GM23248 (cell line): ENCODE results near the gene SLC25A21. TPM values are rescaled to one million over a fixed set of nuclear protein-coding genes. Genes with fewer than 3 reads are reported as not detected.

Experiments
- DNase-seq: peaks from one replicate; pipeline ENCODE4 v3.0.0-alpha.2; 2015
- H2AFZ ChIP-seq: fragments of 200-600 bp; sonication (generic); 2 replicates; pipeline ENCODE4 v1.6.1; 2016; ENCODE audit warnings: antibody characterized with exemption
- H3F3A ChIP-seq: fragments of 200-600 bp; sonication (generic); 2 replicates; pipeline ENCODE4 v1.6.1; 2016; ENCODE audit warnings: mild to moderate bottlenecking, antibody characterized with exemption, mixed run types; ENCODE audit not compliant: insufficient read depth
- H3K27ac ChIP-seq: fragments of 200-600 bp; sonication (generic); 2 replicates; pipeline ENCODE4 v1.5.1; 2016; ENCODE audit warnings: mild to moderate bottlenecking
- H3K27me3 ChIP-seq: fragments of 200-600 bp; sonication (generic); replicated peaks from 2 replicates; pipeline ENCODE4 v1.6.1; 2016; ENCODE audit warnings: mild to moderate bottlenecking; ENCODE audit not compliant: insufficient read depth
- H3K36me3 ChIP-seq: fragments of 200-600 bp; sonication (generic); 2 replicates; pipeline ENCODE4 v1.6.1; 2016; ENCODE audit warnings: low read depth, mild to moderate bottlenecking
- H3K4me1 ChIP-seq: fragments of 200-600 bp; sonication (generic); 2 replicates; pipeline ENCODE4 v1.6.1; 2016; ENCODE audit warnings: mild to moderate bottlenecking; ENCODE audit not compliant: insufficient read depth
- H3K4me2 ChIP-seq: fragments of 200-600 bp; sonication (generic); one replicate; pipeline ENCODE4 v1.6.1; 2016; ENCODE audit warnings: mild to moderate bottlenecking; ENCODE audit not compliant: unreplicated experiment
- H3K4me3 ChIP-seq: fragments of 200-600 bp; sonication (generic); 2 replicates; pipeline ENCODE4 v1.5.1; 2016; ENCODE audit warnings: mild to moderate bottlenecking
- H3K79me2 ChIP-seq: fragments of 200-600 bp; sonication (generic); 2 replicates; pipeline ENCODE4 v1.6.1; 2016; ENCODE audit warnings: mild to moderate bottlenecking; ENCODE audit not compliant: insufficient read depth
- H3K9ac ChIP-seq: fragments of 200-600 bp; sonication (generic); 2 replicates; pipeline ENCODE4 v1.6.1; 2016; ENCODE audit warnings: mild to moderate bottlenecking
- H3K9me2 ChIP-seq: fragments of 200-600 bp; sonication (generic); 2 replicates; pipeline ENCODE4 v1.6.1; 2016; ENCODE audit warnings: mixed run types, mild to moderate bottlenecking, moderate library complexity; ENCODE audit not compliant: insufficient read depth
- H3K9me3 ChIP-seq: fragments of 200-600 bp; sonication (generic); one replicate; pipeline ENCODE4 v1.6.1; 2017; ENCODE audit warnings: low read depth
- H4K20me1 ChIP-seq: fragments of 200-600 bp; sonication (generic); 2 replicates; pipeline ENCODE4 v1.6.0; 2016; ENCODE audit not compliant: insufficient read depth
- EZH2 ChIP-seq: fragments of 200-600 bp; sonication (generic); IDR thresholded peaks from 2 replicates; pipeline ENCODE4 v1.6.1; 2018; ENCODE audit warnings: antibody characterized with exemption, mild to moderate bottlenecking; ENCODE audit not compliant: insufficient read depth, poor library complexity, severe bottlenecking
- EZH2phosphoT487 ChIP-seq: fragments of 200-600 bp; sonication (generic); IDR thresholded peaks from 2 replicates; pipeline ENCODE4 v1.6.1; 2018; ENCODE audit warnings: antibody characterized with exemption, moderate library complexity, mild to moderate bottlenecking, low read depth; ENCODE audit not compliant: insufficient read depth
- WGBS, 2 experiments: methylation state at CpG; one replicate each; pipeline ENCODE4 v1.1.6; 2015 to 2017; ENCODE audit warnings: low lambda C conversion rate in 2 of 2, low coverage in 1 of 2; ENCODE audit errors: missing lambda C conversion rate in 2 of 2; 5-methylcytosine and 5-hydroxymethylcytosine counted together
- in situ Hi-C: fragments of 300-500 bp; cut with MboI; formaldehyde crosslinking; loops from 2 replicates; pipeline ENCODE4 v1.15.0; 2020
- polyA plus RNA-seq: library from polyadenylated mRNA; unstranded; fragments of >200 nt; fragmentation: Nextera tagmentation; extraction: Ambion mirVana; gene quantifications from 2 replicates; pipeline ENCODE4 v1.2.1, GENCODE V29; 2016
- total RNA-seq: library from RNA; depleted of rRNA; stranded (reverse); fragments of >200 nt; shearing (Covaris generic); gene quantifications from 2 replicates; pipeline ENCODE4 v1.2.3, GENCODE V29; 2014

The SLC25A21 gene
- total and polyA plus RNA-seq, 2 experiments from 2014 or later: 0.26 TPM; not detected in 1

- TF ChIP-seq EZH2phosphoT487 (no peak), EZH2 (no peak)
- in situ Hi-C loops: no loop called here
- Histone ChIP-seq H3K4me1 (peaks cover 31% of the 10 kb centered on the region), H3K9ac (no peak overlapping the region), H3K27me3 (no peaks in the 10 kb centered on the region), H3K36me3 (no peaks in the 10 kb centered on the region), H3F3A (0 out of 2 replicates have a peak, but pooled peaks cover 9% of the 10 kb centered on the region), H2AFZ (no peak overlapping the region), H3K79me2 (no peaks in the 10 kb centered on the region), H3K27ac (no peak overlapping the region), H4K20me1 (no peaks in the 10 kb centered on the region), H3K9me3 (no peaks in the 10 kb centered on the region), H3K4me3 (no peak overlapping the region), H3K4me2 (peak overlapping the region; percentile 3), H3K9me2 (no peaks in the 10 kb centered on the region)
- peak; percentile 33 for DNase-seq
- whole genome bisulfite sequencing, 2 experiments: 11 to 16% methylated on average over 4 of the region's 4 CpGs
These were observed 174.6 kb downstream of the SLC25A21 start for GRCh38 chr14:36997843-36998242.

GRCh38 chr14:36996857-36997590 lies 175.4 kb downstream of the SLC25A21 start:
- peaks cover 31% of the 10 kb centered on the region for H3K4me1 ChIP-seq
- 0 out of 2 replicates have a peak, but pooled peaks cover 9% of the 10 kb centered on the region for H3F3A ChIP-seq
- H3K9ac ChIP-seq: no peak overlapping the region
- H3K9me2 ChIP-seq: no peaks in the 10 kb centered on the region
- H4K20me1 ChIP-seq: no peaks in the 10 kb centered on the region
- no peak overlapping the region for H2AFZ ChIP-seq
- in situ Hi-C loops: no loop called here
- H3K36me3 ChIP-seq: no peaks in the 10 kb centered on the region
- no peak for DNase-seq
- no peak overlapping the region for H3K27ac ChIP-seq
- peak overlapping the region; percentile 25 for H3K4me2 ChIP-seq
- WGBS, 2 experiments: 26 to 32% methylated on average over 5 of the region's 5 CpGs
- TF ChIP-seq EZH2 (no peak), EZH2phosphoT487 (no peak)
- H3K4me3 ChIP-seq: no peak overlapping the region
- H3K9me3 ChIP-seq: no peaks in the 10 kb centered on the region
- H3K79me2 ChIP-seq: no peaks in the 10 kb centered on the region
- no peaks in the 10 kb centered on the region for H3K27me3 ChIP-seq

DNA sequence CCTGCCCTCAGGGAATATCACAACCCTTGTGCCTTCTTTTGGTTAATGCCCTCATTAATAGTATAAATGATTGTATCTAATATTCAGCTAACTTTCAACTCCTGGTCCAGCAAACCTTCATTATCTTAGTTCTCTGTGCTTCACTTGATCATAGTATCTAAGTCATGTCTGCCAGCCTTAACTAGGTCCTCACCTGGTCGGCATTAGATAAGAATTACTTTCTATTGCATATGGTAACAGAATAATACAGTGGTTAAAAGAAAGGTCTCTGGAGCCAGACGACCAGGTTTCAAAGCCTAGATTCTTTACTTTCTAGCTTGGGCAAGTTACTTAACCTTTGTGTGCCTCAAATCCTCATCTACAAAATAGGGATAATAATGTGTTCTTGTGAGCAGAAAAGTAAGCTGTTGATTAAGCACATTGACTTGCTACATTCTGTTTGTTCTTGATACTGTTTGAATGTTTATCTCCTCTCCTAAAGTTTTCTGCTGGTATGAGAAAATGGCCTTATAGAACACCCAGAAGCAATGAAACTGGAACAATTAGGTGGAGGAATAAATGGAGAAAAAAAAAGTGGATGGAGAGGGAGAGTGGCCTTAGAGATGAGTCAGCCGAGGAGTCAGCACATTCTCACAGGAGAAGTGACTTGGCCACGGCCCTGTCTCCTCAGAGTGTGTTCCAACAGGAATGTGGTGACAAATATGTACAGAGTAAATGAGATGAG lies 176.1 kb downstream of the SLC25A21 start:
- Histone ChIP-seq H2AFZ (no peak overlapping the region), H3K79me2 (no peaks in the 10 kb centered on the region), H3K9me2 (no peaks in the 10 kb centered on the region), H3K9me3 (no peaks in the 10 kb centered on the region), H3K4me1 (peaks cover 31% of the 10 kb centered on the region), H3K27me3 (no peaks in the 10 kb centered on the region), H3K36me3 (no peaks in the 10 kb centered on the region), H3K4me2 (peak overlapping the region; percentile 25), H3K4me3 (no peak overlapping the region), H3F3A (0 out of 2 replicates have a peak, but pooled peaks cover 9% of the 10 kb centered on the region), H3K27ac (no peak overlapping the region), H4K20me1 (no peaks in the 10 kb centered on the region), H3K9ac (no peak overlapping the region)
- in situ Hi-C loops: no loop called here
- WGBS, 2 experiments: 27 to 28% methylated on average over 4 of the region's 4 CpGs
- TF ChIP-seq EZH2phosphoT487 (no peak), EZH2 (no peak)
- peak; percentile 91 for DNase-seq

DNA sequence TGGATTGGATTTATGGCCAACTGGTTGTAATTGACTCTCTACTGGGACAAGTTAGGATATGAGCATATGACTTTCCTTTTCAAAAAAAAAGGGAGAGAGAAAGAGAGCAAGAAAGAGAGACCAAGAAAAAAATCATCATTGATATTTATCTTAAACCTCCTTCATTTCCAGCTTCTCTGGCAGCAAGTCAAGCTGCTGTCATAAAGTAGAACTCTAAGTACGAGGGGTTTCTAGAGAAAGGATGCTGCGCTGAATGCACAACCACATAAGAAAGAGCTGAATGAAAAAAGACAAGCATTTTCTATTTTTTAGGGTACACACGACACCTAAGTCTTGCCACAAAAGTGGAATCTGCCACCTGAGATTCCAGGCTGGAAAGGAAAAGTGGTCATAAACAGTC lies 182.6 kb downstream of the SLC25A21 start:
- no peaks in the 10 kb centered on the region for H3K9me2 ChIP-seq
- peaks cover 14% of the 10 kb centered on the region for H3K4me1 ChIP-seq
- no peak overlapping the region for H3K27ac ChIP-seq
- no peak overlapping the region for H3K4me2 ChIP-seq
- no peaks in the 10 kb centered on the region for H3K9me3 ChIP-seq
- H2AFZ ChIP-seq: no peak overlapping the region
- H3K4me3 ChIP-seq: no peak overlapping the region
- in situ Hi-C loops: no loop called here
- H3K9ac ChIP-seq: no peak overlapping the region
- TF ChIP-seq EZH2 (no peak), EZH2phosphoT487 (no peak)
- no peaks in the 10 kb centered on the region for H3K79me2 ChIP-seq
- H3F3A ChIP-seq: no peaks in the 10 kb centered on the region
- H3K27me3 ChIP-seq: no peaks in the 10 kb centered on the region
- DNase-seq: no peak
- 96 to 100% methylated on average over 3 of the region's 3 CpGs for WGBS, 2 experiments
- H4K20me1 ChIP-seq: no peaks in the 10 kb centered on the region
- no peaks in the 10 kb centered on the region for H3K36me3 ChIP-seq
